T-helper 2 cell (primary cell): Measurements from ENCODE around the gene DNAJC3.
"Not testable (repeated sequence)": the region's sequence is repeated elsewhere in the genome, so short reads cannot be mapped to it uniquely, and the experiment has no call there.

Experiments used
- DNase-seq, 5 experiments: peaks; one replicate each; pipeline versions ENCODE4 v3.0.0 to v3.0.0-alpha.2; 2012 to 2022

DNAJC3 gene

GRCh38 chr13:95716231-95716630, 39.3 kb downstream of the DNAJC3 start:
- DNase-seq: no peak

- no peak for DNase-seq
Observed at GRCh38 chr13:95722241-95722640, 45.3 kb downstream of the DNAJC3 start.

GRCh38 chr13:95723438-95723837, 46.5 kb downstream of the DNAJC3 start:
- peak in 1 of 5 experiments; percentile 42 for DNase-seq

- DNase-seq: no peak
Observed at GRCh38 chr13:95724252-95724651, 47.3 kb downstream of the DNAJC3 start.

- no peak for DNase-seq
Observed at GRCh38 chr13:95726876-95727275, 49.9 kb downstream of the DNAJC3 start.

- no peak for DNase-seq
Observed at GRCh38 chr13:95728957-95729356, 52.0 kb downstream of the DNAJC3 start.

GRCh38 chr13:95734124-95734523, 57.2 kb downstream of the DNAJC3 start:
- no peak for DNase-seq

- not testable (repeated sequence) for DNase-seq
Observed at GRCh38 chr13:95740071-95740978, 63.4 kb downstream of the DNAJC3 start.

GRCh38 chr13:95740979-95741320, 64.0 kb downstream of the DNAJC3 start:
- DNase-seq: no peak

- no peak for DNase-seq
Observed at GRCh38 chr13:95741584-95742563, 64.9 kb downstream of the DNAJC3 start.

GRCh38 chr13:95743192-95743591, 66.3 kb downstream of the DNAJC3 start:
- DNase-seq: no peak

- DNase-seq: no peak
Observed at GRCh38 chr13:95745289-95745688, 68.3 kb downstream of the DNAJC3 start.

GRCh38 chr13:95745752-95746151, 68.8 kb downstream of the DNAJC3 start:
- no peak for DNase-seq

- DNase-seq: no peak
Observed at GRCh38 chr13:95749545-95749944, 72.6 kb downstream of the DNAJC3 start.

- DNase-seq: no peak
Observed at GRCh38 chr13:95752677-95753076, 75.7 kb downstream of the DNAJC3 start.

GRCh38 chr13:95754069-95754468, 77.1 kb downstream of the DNAJC3 start:
- no peak for DNase-seq

- no peak for DNase-seq
Observed at GRCh38 chr13:95756072-95756471, 79.1 kb downstream of the DNAJC3 start.

- DNase-seq: not testable (repeated sequence)
Observed at GRCh38 chr13:95762626-95763025, 85.7 kb downstream of the DNAJC3 start.

GRCh38 chr13:95763601-95764000, 86.7 kb downstream of the DNAJC3 start:
- no peak for DNase-seq

- no peak for DNase-seq
Observed at GRCh38 chr13:95771905-95772304, 95.0 kb downstream of the DNAJC3 start.

GRCh38 chr13:95779522-95779921, 102.6 kb downstream of the DNAJC3 start:
- DNase-seq: no peak

- DNase-seq: no peak
Observed at GRCh38 chr13:95781016-95781415, 104.1 kb downstream of the DNAJC3 start.

GRCh38 chr13:95781940-95782339, 105.0 kb downstream of the DNAJC3 start:
- DNase-seq: not testable (repeated sequence)
